Endodermal cell (in vitro differentiated cells): Measurements from ENCODE around the gene BCL2. TPM values are rescaled to one million over a fixed set of nuclear protein-coding genes. Genes with fewer than 3 reads are reported as not detected.

Experiments
- DNase-seq: peaks from one replicate; pipeline ENCODE4 v3.0.0-alpha.2; 2017
- H3K27ac ChIP-seq: 2 replicates; pipeline ENCODE4 v1.5.1; 2013; ENCODE audit warnings: mild to moderate bottlenecking, low read depth, low read length, moderate library complexity
- H3K27me3 ChIP-seq: 2 replicates; pipeline ENCODE4 v1.6.1; 2013; ENCODE audit warnings: mild to moderate bottlenecking, low read length, moderate library complexity; ENCODE audit not compliant: insufficient read depth, control insufficient read depth, poor library complexity, severe bottlenecking
- H3K36me3 ChIP-seq: 2 replicates; pipeline ENCODE4 v1.7.0; 2013; ENCODE audit warnings: mild to moderate bottlenecking, low read length, moderate library complexity; ENCODE audit not compliant: control insufficient read depth, insufficient read depth
- H3K4me1 ChIP-seq: one replicate; pipeline ENCODE4 v1.7.0; 2013; ENCODE audit warnings: low read length; ENCODE audit not compliant: control insufficient read depth, insufficient read depth
- H3K4me3 ChIP-seq: 2 replicates; pipeline ENCODE4 v1.5.1; 2013; ENCODE audit warnings: mild to moderate bottlenecking, low read length, moderate library complexity
- H3K9ac ChIP-seq: 2 replicates; pipeline ENCODE4 v1.6.1; 2013; ENCODE audit warnings: mild to moderate bottlenecking, low read length, moderate library complexity; ENCODE audit not compliant: poor library complexity, severe bottlenecking; ENCODE audit errors: extremely low read depth
- H3K9me3 ChIP-seq: 2 replicates; pipeline ENCODE4 v1.6.1; 2013; ENCODE audit warnings: mild to moderate bottlenecking, low read length, moderate library complexity; ENCODE audit not compliant: control insufficient read depth
- H3K27ac Mint-ChIP-seq: 2 replicates; pipeline ENCODE4 v1.8.0; 2020; ENCODE audit warnings: mixed read lengths
- H3K27me3 Mint-ChIP-seq: 2 replicates; pipeline ENCODE4 v1.8.0; 2021; ENCODE audit warnings: mild to moderate bottlenecking, mixed read lengths; ENCODE audit not compliant: insufficient read depth
- H3K36me3 Mint-ChIP-seq: 2 replicates; pipeline ENCODE4 v1.8.0; 2020; ENCODE audit warnings: low read depth, mixed read lengths
- H3K4me1 Mint-ChIP-seq: 2 replicates; pipeline ENCODE4 v1.8.0; 2020; ENCODE audit warnings: mixed read lengths
- H3K4me3 Mint-ChIP-seq: 2 replicates; pipeline ENCODE4 v1.8.0; 2020; ENCODE audit warnings: mild to moderate bottlenecking, moderate library complexity, mixed read lengths
- H3K9me3 Mint-ChIP-seq: 2 replicates; pipeline ENCODE4 v1.8.0; 2020; ENCODE audit warnings: mild to moderate bottlenecking, mixed read lengths
- CTCF ChIP-seq: fragments of 200-600 bp; sonication (generic); conservative IDR thresholded peaks from 2 replicates; pipeline ENCODE4 v1.5.0; 2021; ENCODE audit warnings: antibody characterized with exemption, mild to moderate bottlenecking
- WGBS, 2 experiments: methylation state at CpG; one replicate each; pipeline versions ENCODE4 v1.1.5 to v1.1.7; 2013; ENCODE audit warnings: missing lambda C conversion rate in 2 of 2, mixed read lengths in 1 of 2; ENCODE audit not compliant: insufficient coverage in 1 of 2, insufficient read length in 1 of 2; 5-methylcytosine and 5-hydroxymethylcytosine counted together
- total RNA-seq, 2 donors: library from RNA; stranded (reverse); fragmentation: NEBNext Ultra II Directional in 1 of 2; extraction: Animal tissue kit (Norgen Biotek cat#: 25700) in 1 of 2; gene quantifications; 2 replicates in 1 of 2; 3 replicates in 1 of 2; pipeline ENCODE4 v1.2.1, GENCODE V29; 2021

BCL2 gene
- total RNA-seq, 2 donors from 2014 or later: 1.4 to 2.3 TPM

DNA sequence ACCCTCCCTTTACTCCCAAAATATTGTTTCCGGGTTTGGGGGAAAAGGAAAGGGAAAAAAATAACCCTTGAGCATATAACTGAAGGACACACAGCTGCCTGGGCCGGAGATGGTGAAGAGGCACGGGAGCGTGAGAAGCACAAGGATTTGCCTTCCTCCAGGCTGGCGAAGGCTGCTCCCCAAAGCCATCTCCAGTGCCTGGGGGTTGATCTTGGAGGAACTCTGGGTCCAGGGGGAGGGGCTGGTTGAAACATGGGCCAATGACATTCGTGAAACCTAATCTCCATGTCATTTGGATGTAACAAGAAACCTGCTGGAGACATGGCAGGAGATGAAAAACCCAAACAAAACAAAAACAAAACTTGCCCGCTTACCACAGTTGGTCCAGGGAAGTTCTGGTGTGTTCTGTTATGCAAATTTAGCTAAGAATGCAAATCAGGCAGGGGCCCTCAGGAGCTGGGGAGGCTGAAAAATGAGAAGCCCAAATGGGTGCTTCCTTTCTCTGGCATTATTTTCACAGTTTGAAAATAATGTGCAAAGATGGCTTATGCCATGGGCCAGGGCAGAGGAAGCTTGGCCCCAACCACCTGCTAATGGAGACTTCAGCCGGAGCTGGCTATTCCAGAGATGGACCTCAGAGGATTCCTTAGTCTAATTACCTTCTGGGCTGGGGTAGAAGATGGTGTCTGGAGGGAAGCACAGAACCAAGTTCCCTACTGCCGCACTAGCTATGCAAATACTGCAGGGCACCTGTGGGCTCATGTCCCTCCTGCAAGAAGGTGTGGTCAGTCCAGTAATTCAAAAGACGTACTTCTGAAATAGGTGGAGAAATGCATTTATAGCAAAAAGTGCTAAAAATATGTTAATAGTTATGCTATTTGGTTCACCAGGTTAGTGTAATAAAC lies 180.9 kb downstream of the BCL2 start:
- Mint-ChIP-seq H3K9me3 (no peaks in the 10 kb centered on the region), H3K36me3 (no peaks in the 10 kb centered on the region), H3K4me1 (peaks cover 9% of the 10 kb centered on the region), H3K27me3 (no peaks in the 10 kb centered on the region), H3K4me3 (no peak overlapping the region), H3K27ac (no peak overlapping the region)
- Histone ChIP-seq H3K27ac (no peak overlapping the region), H3K27me3 (no peaks in the 10 kb centered on the region), H3K4me3 (no peak overlapping the region), H3K9me3 (no peaks in the 10 kb centered on the region), H3K4me1 (no peaks in the 10 kb centered on the region), H3K36me3 (no peaks in the 10 kb centered on the region), H3K9ac (no peak overlapping the region)
- WGBS, 2 experiments: 81 to 92% methylated on average over 4 to 10 of the region's 10 CpGs
- no peak for TF ChIP-seq CTCF
- peak; percentile 89 for DNase-seq

DNA sequence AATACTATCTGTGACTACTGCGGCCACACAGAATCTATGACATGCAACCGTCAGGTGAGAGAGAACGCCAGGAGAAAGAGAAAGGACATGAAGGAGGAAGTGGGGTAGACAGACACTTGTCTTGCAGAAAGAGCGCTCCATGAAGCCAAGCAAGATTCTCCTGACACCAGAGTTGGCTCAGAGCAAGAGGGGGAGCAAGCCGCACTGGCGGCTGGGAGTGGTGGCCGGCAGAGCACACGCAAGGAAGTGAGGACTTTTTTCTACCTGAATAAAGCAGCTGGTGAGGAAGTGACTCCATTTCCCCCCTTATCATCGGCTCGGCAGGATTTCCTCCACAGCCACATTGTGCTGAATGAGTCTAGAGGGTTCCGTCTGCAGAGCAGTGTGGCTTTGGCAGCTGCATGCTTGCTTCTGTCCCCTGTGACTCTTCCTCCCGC lies 181.6 kb downstream of the BCL2 start:
- Histone ChIP-seq H3K9ac (no peak overlapping the region), H3K9me3 (no peaks in the 10 kb centered on the region), H3K27me3 (no peaks in the 10 kb centered on the region), H3K4me3 (no peak overlapping the region), H3K27ac (no peak overlapping the region), H3K36me3 (no peaks in the 10 kb centered on the region), H3K4me1 (no peaks in the 10 kb centered on the region)
- Mint-ChIP-seq H3K4me3 (no peak overlapping the region), H3K36me3 (no peaks in the 10 kb centered on the region), H3K9me3 (no peaks in the 10 kb centered on the region), H3K27ac (no peak overlapping the region), H3K27me3 (no peaks in the 10 kb centered on the region), H3K4me1 (peaks cover 9% of the 10 kb centered on the region)
- 90 to 92% methylated on average over 9 to 11 of the region's 12 CpGs for WGBS, 2 experiments
- no peak for TF ChIP-seq CTCF
- DNase-seq: no peak

- no peak for DNase-seq
- no peaks in the 10 kb centered on the region for H3K36me3 Mint-ChIP-seq
- Histone ChIP-seq H3K4me3 (no peak overlapping the region), H3K4me1 (no peaks in the 10 kb centered on the region), H3K27me3 (no peaks in the 10 kb centered on the region), H3K9me3 (no peaks in the 10 kb centered on the region), H3K9ac (no peak overlapping the region), H3K27ac (no peak overlapping the region), H3K36me3 (no peaks in the 10 kb centered on the region)
- H3K4me1 Mint-ChIP-seq: peaks cover 9% of the 10 kb centered on the region
- no peak overlapping the region for H3K27ac Mint-ChIP-seq
- H3K9me3 Mint-ChIP-seq: no peaks in the 10 kb centered on the region
- H3K27me3 Mint-ChIP-seq: no peaks in the 10 kb centered on the region
- WGBS, 2 experiments: 74 to 83% methylated on average over 3 of the region's 3 CpGs
- no peak for TF ChIP-seq CTCF
- no peak overlapping the region for H3K4me3 Mint-ChIP-seq
These were observed 184.5 kb downstream of the BCL2 start for GRCh38 chr18:63135101-63135500.
